H1 (cell line): ENCODE data around the gene SMARCB1. TPM values are rescaled to one million over a fixed set of nuclear protein-coding genes. Genes with fewer than 3 reads are reported as not detected.

Experiments
- CTCF ChIA-PET: fragments of 300-600 bp; sonication (Branson Sonifier 250); formaldehyde crosslinking; loops from one replicate; lab custom pipeline; 2021; ENCODE audit not compliant: partially characterized antibody; lab: Charles Lee
- POLR2A ChIA-PET: fragments of 300-600 bp; sonication (Branson Sonifier 250); formaldehyde crosslinking; loops from one replicate; lab custom pipeline; 2021; ENCODE audit warnings: inconsistent platforms; ENCODE audit not compliant: partially characterized antibody; lab: Charles Lee
- DNase-seq, 2 experiments: peaks; one replicate each; pipeline versions ENCODE4 v3.0.0 to v3.0.0-alpha.2; 2010 to 2022; ENCODE audit warnings: low spot score in 2 of 2, low read depth in 1 of 2, mixed read lengths in 1 of 2
- FAIRE-seq: peaks from 2 replicates; lab custom pipeline; 2011; peaks lifted over from hg19 to GRCh38; lab: Jason Lieb, UNC
- H2AFZ ChIP-seq: 2 replicates; pipeline ENCODE4 v1.8.1; 2012; ENCODE audit warnings: low read length, inconsistent platforms
- H2AK5ac ChIP-seq: 2 replicates; pipeline ENCODE4 v1.6.1; 2013; ENCODE audit warnings: low read depth, low read length
- H2BK120ac ChIP-seq: replicated peaks from 2 replicates; pipeline ENCODE3; 2013; ENCODE audit warnings: low read depth, low read length, inconsistent platforms
- H2BK12ac ChIP-seq: 2 replicates; pipeline ENCODE4 v1.6.1; 2013; ENCODE audit warnings: low read depth, low read length
- H2BK15ac ChIP-seq: 2 replicates; pipeline ENCODE4 v1.6.1; 2013; ENCODE audit warnings: low read length
- H2BK20ac ChIP-seq: 2 replicates; pipeline ENCODE4 v1.6.1; 2013; ENCODE audit warnings: low read length
- H2BK5ac ChIP-seq: 2 replicates; pipeline ENCODE4 v1.6.1; 2013; ENCODE audit warnings: low read depth, low read length
- H3K14ac ChIP-seq: 2 replicates; pipeline ENCODE4 v1.6.1; 2013; ENCODE audit warnings: inconsistent platforms; ENCODE audit not compliant: insufficient read length
- H3K18ac ChIP-seq: 2 replicates; pipeline ENCODE4 v1.6.1; 2013; ENCODE audit warnings: low read length; ENCODE audit errors: extremely low read depth
- H3K23ac ChIP-seq: 2 replicates; pipeline ENCODE4 v1.6.1; 2013; ENCODE audit warnings: inconsistent platforms; ENCODE audit not compliant: insufficient read length
- H3K23me2 ChIP-seq: 2 replicates; pipeline ENCODE4 v1.6.1; 2013; ENCODE audit warnings: low read depth, low read length
- H3K27ac ChIP-seq: 2 replicates; pipeline ENCODE4 v1.6.1; 2011; ENCODE audit warnings: low read depth, low read length, inconsistent platforms
- H3K27me3 ChIP-seq, 4 experiments: replicated peaks in 1 of 4; 1 replicate in 1 of 4; 2 replicates in 3 of 4; pipeline versions ENCODE4 v1.6.1 to v1.8.1; 2011 to 2013; ENCODE audit warnings: low read length in 3 of 4, mild to moderate bottlenecking in 3 of 4, inconsistent platforms in 2 of 4, mixed read lengths in 2 of 4, moderate library complexity in 1 of 4; ENCODE audit not compliant: control insufficient read depth in 3 of 4, insufficient read depth in 3 of 4; ENCODE audit errors: extremely low read depth in 1 of 4
- H3K36me3 ChIP-seq, 4 experiments: 2 replicates each; pipeline versions ENCODE4 v1.6.1 to v1.8.1; 2011 to 2013; ENCODE audit warnings: mild to moderate bottlenecking in 4 of 4, low read length in 3 of 4, moderate library complexity in 2 of 4, control low read depth in 1 of 4, inconsistent platforms in 1 of 4; ENCODE audit not compliant: insufficient read depth in 4 of 4, control insufficient read depth in 2 of 4
- H3K4ac ChIP-seq: replicated peaks from 2 replicates; pipeline ENCODE3; 2013; ENCODE audit warnings: low read length, low read depth, mixed read lengths, inconsistent platforms; ENCODE audit not compliant: insufficient read length
- H3K4me1 ChIP-seq, 4 experiments: replicated peaks in 1 of 4; 1 replicate in 1 of 4; 2 replicates in 3 of 4; pipeline versions ENCODE4 v1.6.1 to v1.8.1; 2011 to 2013; ENCODE audit warnings: low read length in 3 of 4, inconsistent platforms in 2 of 4, mixed read lengths in 1 of 4; ENCODE audit not compliant: insufficient read depth in 4 of 4, control insufficient read depth in 3 of 4
- H3K4me2 ChIP-seq, 2 experiments: 2 replicates each; pipeline versions ENCODE4 v1.6.1 to v1.8.1; 2011 to 2013; ENCODE audit warnings: low read depth in 2 of 2, low read length in 2 of 2, control low read depth in 1 of 2, inconsistent platforms in 1 of 2, mild to moderate bottlenecking in 1 of 2; ENCODE audit not compliant: insufficient read depth in 1 of 2
- H3K4me3 ChIP-seq, 4 experiments: fragments of 200-600, 300-600 bp in 1 of 4; sonication (generic), shearing (Covaris generic), sonication (Bioruptor Twin) in 1 of 4; 2 replicates each; pipeline versions ENCODE4 v1.5.1 to v1.8.1; 2011 to 2016; ENCODE audit warnings: low read length in 4 of 4, low read depth in 3 of 4, control low read depth in 2 of 4, inconsistent platforms in 2 of 4, mild to moderate bottlenecking in 2 of 4, mixed read lengths in 1 of 4, moderate library complexity in 1 of 4; ENCODE audit not compliant: insufficient read depth in 2 of 4; ENCODE audit errors: extremely low read depth in 1 of 4
- H3K56ac ChIP-seq: replicated peaks from 2 replicates; pipeline ENCODE3; 2013; ENCODE audit warnings: low read depth, mild to moderate bottlenecking, mixed read lengths, low read length, inconsistent platforms; ENCODE audit not compliant: insufficient read length
- H3K79me1 ChIP-seq: 2 replicates; pipeline ENCODE4 v1.6.1; 2013; ENCODE audit warnings: low read depth, low read length, control low read depth
- H3K79me2 ChIP-seq, 2 experiments: 2 replicates each; pipeline versions ENCODE4 v1.6.1 to v1.8.1; 2012 to 2013; ENCODE audit warnings: low read length in 2 of 2, mild to moderate bottlenecking in 2 of 2, inconsistent platforms in 1 of 2; ENCODE audit not compliant: insufficient read depth in 2 of 2, control insufficient read depth in 1 of 2
- H3K9ac ChIP-seq, 4 experiments: replicated peaks in 1 of 4; 1 replicate in 1 of 4; 2 replicates in 3 of 4; pipeline versions ENCODE4 v1.6.1 to v1.8.1; 2011 to 2013; ENCODE audit warnings: low read depth in 3 of 4, low read length in 3 of 4, control low read depth in 2 of 4, mild to moderate bottlenecking in 2 of 4, moderate library complexity in 2 of 4, inconsistent platforms in 1 of 4; ENCODE audit errors: extremely low read depth in 1 of 4
- H3K9me3 ChIP-seq, 2 experiments: 2 replicates each; pipeline versions ENCODE4 v1.6.1 to v1.8.1; 2012 to 2013; ENCODE audit warnings: mild to moderate bottlenecking in 2 of 2, moderate library complexity in 2 of 2, control low read depth in 1 of 2, inconsistent platforms in 1 of 2, low read depth in 1 of 2, low read length in 1 of 2, mixed read lengths in 1 of 2; ENCODE audit not compliant: insufficient read depth in 2 of 2
- H4K20me1 ChIP-seq, 2 experiments: replicated peaks in 1 of 2; 2 replicates each; pipeline versions ENCODE3 to v1.8.1; 2011 to 2013; ENCODE audit warnings: inconsistent platforms in 2 of 2, low read length in 2 of 2, mild to moderate bottlenecking in 1 of 2; ENCODE audit not compliant: insufficient read depth in 2 of 2, control insufficient read depth in 1 of 2
- H4K5ac ChIP-seq: 2 replicates; pipeline ENCODE4 v1.6.1; 2013; ENCODE audit warnings: low read length, low read depth, mixed read lengths, inconsistent platforms; ENCODE audit not compliant: insufficient read length
- H4K8ac ChIP-seq: 2 replicates; pipeline ENCODE4 v1.8.0; 2013; ENCODE audit warnings: mild to moderate bottlenecking, moderate library complexity, low read length, inconsistent platforms; ENCODE audit not compliant: insufficient read depth; ENCODE audit errors: extremely low read depth
- H4K91ac ChIP-seq: replicated peaks from 2 replicates; pipeline ENCODE3; 2013; ENCODE audit warnings: low read length, mixed read lengths, inconsistent platforms; ENCODE audit not compliant: insufficient read length
- EZH2 ChIP-seq: fragments of 200-600 bp; sonication (generic); IDR thresholded peaks from 2 replicates; pipeline ENCODE4 v1.7.1; 2012; ENCODE audit warnings: low read depth, mild to moderate bottlenecking, moderate library complexity, low read length, inconsistent platforms; ENCODE audit not compliant: severe bottlenecking
- RBBP5 ChIP-seq: IDR thresholded peaks from 2 replicates; pipeline ENCODE4 v1.7.1; 2012; ENCODE audit warnings: low read depth, mild to moderate bottlenecking, inconsistent platforms, low read length, moderate library complexity, borderline replicate concordance
- YY1 ChIP-seq: IDR thresholded peaks from 2 replicates; pipeline ENCODE4 v1.6.1; 2011; ENCODE audit warnings: low read depth, mild to moderate bottlenecking, low read length
- whole genome bisulfite sequencing, 2 experiments: shearing (Covaris generic) in 1 of 2; methylation state at CpG; one replicate each; pipeline versions ENCODE4 v1.1.6 to v1.1.7; 2013 to 2015; ENCODE audit warnings: low lambda C conversion rate in 2 of 2, mixed read lengths in 2 of 2, inconsistent platforms in 1 of 2, low coverage in 1 of 2, missing lambda C conversion rate in 1 of 2; ENCODE audit not compliant: insufficient replicate concordance in 2 of 2, insufficient coverage in 1 of 2, insufficient read length in 1 of 2; ENCODE audit errors: extremely low coverage in 1 of 2, missing lambda C conversion rate in 1 of 2; 5-methylcytosine and 5-hydroxymethylcytosine counted together
- polyA plus RNA-seq, 7 experiments: library from polyadenylated mRNA; depleted of rRNA in 3 of 7; stranded (reverse) in 5 of 7; unstranded in 2 of 7; fragments of >200 nt in 5 of 7; fragments of 200-250 nt in 2 of 7; gene quantifications; 1 replicate in 5 of 7; 2 replicates in 1 of 7; 4 replicates in 1 of 7; pipeline versions ENCODE4 v1.2.1 to v1.2.3, GENCODE V29; 2011 to 2013; ENCODE audit warnings: missing spikeins in 2 of 7, mixed read lengths in 2 of 7
- total RNA-seq: library from RNA; stranded (reverse); fragmentation: NEBNext Ultra II Directional; extraction: Animal tissue kit (Norgen Biotek cat#: 25700); gene quantifications from 2 replicates; pipeline ENCODE4 v1.2.1, GENCODE V29; 2021

Gene SMARCB1
- total and polyA plus RNA-seq, 2 of the 8 experiments (the other 6 are each of a cell fraction or from before 2014, with no cell fraction given), result 116 to 145 TPM

GRCh38 chr22:23803001-23803819, 16.4 kb downstream of the SMARCB1 start:
- H3K36me3 ChIP-seq, result peaks cover 19 to 64% (median 48%) of the 10 kb centered on the region in 4 experiments; a peak in 6 of 8 replicates
- CTCF ChIA-PET, result interaction anchor here (1.3 to 1.6 kb wide), 3 partner anchors 12 to 34 kb away, joined by 4 to 5 read pairs (median 4); no protein-coding TSS in a partner anchor
- FAIRE-seq, result no peak

More at GRCh38 chr22:23803001-23803819, 16.4 kb downstream of the SMARCB1 start:
- Histone ChIP-seq H3K23me2 (no peaks in the 10 kb centered on the region), H3K56ac (no peak overlapping the region), H2BK120ac (no peak overlapping the region), H3K18ac (no peak overlapping the region), H3K79me2 (no peaks in the 10 kb centered on the region), H3K4me1 (no peaks in the 10 kb centered on the region), H4K91ac (no peak overlapping the region), H3K27ac (no peak overlapping the region), H4K8ac (no peak overlapping the region), H3K14ac (no peak overlapping the region), H3K23ac (no peak overlapping the region), H3K27me3 (no peaks in the 10 kb centered on the region), H3K4me2 (no peak overlapping the region), H3K4me3 (no peak overlapping the region), H3K9ac (no peak overlapping the region), H2BK20ac (no peak overlapping the region), H2BK12ac (no peak overlapping the region), H3K9me3 (no peaks in the 10 kb centered on the region), H2BK5ac (no peak overlapping the region), H4K5ac (no peak overlapping the region), H2BK15ac (no peak overlapping the region), H3K79me1 (no peaks in the 10 kb centered on the region; the same call in 1 of the 2 replicates), H2AFZ (no peak overlapping the region), H2AK5ac (no peak overlapping the region), H3K4ac (no peak overlapping the region), H4K20me1 (peaks cover 0 to 19% of the 10 kb centered on the region in 2 experiments)
- DNase-seq, result no peak
- TF ChIP-seq RBBP5 (no peak), YY1 (no peak), EZH2 (no peak)
- WGBS, 2 experiments, result 85% methylated on average over 21 of the region's 21 CpGs; no CpG with 5 or more reads in 1 of the 2 experiments
- POLR2A ChIA-PET, result interaction anchor here (1.0 to 1.7 kb wide), 3 partner anchors 9 to 11 kb away, joined by 3 to 8 read pairs (median 4); no protein-coding TSS in a partner anchor
